Activated gamma-delta T cell treated with anti-CD3 and anti-CD28 coated beads, Interleukin-2, amount 50 U/mL, for 16 hours (primary cell): ENCODE measurements around the gene DHX30.
"Not testable (repeated sequence)": the region's sequence is repeated elsewhere in the genome, so short reads cannot be mapped to it uniquely, and the experiment has no call there.

ENCODE experiments used
- DNase-seq: peaks from one replicate; pipeline ENCODE4 v3.0.0-alpha.2; 2020; ENCODE audit warnings: low read depth

Gene DHX30

GRCh38 chr3:47802734-47803479 is at the start of gene DHX30:
Gene DHX30, plus strand, starts transcription at chr3:47803138. Its CDS starts 7,546 bp downstream, at chr3:47810684.
- DNase-seq = peak; percentile 72

GRCh38 chr3:47758261-47759025 is 44.5 kb upstream of the DHX30 start:
- no peak for DNase-seq

- DNase-seq = not testable (repeated sequence)
Measured at GRCh38 chr3:47760207-47760606, 42.7 kb upstream of the DHX30 start.

- DNase-seq = no peak
Measured at GRCh38 chr3:47761046-47761445, 41.9 kb upstream of the DHX30 start.

- no peak for DNase-seq
Measured at GRCh38 chr3:47762233-47762632, 40.7 kb upstream of the DHX30 start.

- no peak for DNase-seq
Measured at GRCh38 chr3:47766186-47766585, 36.8 kb upstream of the DHX30 start.

- DNase-seq = no peak
Measured at GRCh38 chr3:47772047-47772446, 30.9 kb upstream of the DHX30 start.

- DNase-seq = no peak
Measured at GRCh38 chr3:47772788-47773187, 30.1 kb upstream of the DHX30 start.

- DNase-seq = no peak
Measured at GRCh38 chr3:47778746-47779145, 24.2 kb upstream of the DHX30 start.

- DNase-seq = peak; percentile 48
Measured at GRCh38 chr3:47780741-47781684, 21.9 kb upstream of the DHX30 start.

GRCh38 chr3:47781685-47782445 is 21.1 kb upstream of the DHX30 start, which contains the start of gene SMARCC1:
Gene SMARCC1, minus strand, starts transcription at chr3:47781893. Its CDS starts 96 bp downstream, at chr3:47781797.
- peak; percentile 94 for DNase-seq

GRCh38 chr3:47782446-47783308 is 20.3 kb upstream of the DHX30 start:
- DNase-seq = no peak

- DNase-seq = no peak
Measured at GRCh38 chr3:47783673-47784072, 19.3 kb upstream of the DHX30 start.

GRCh38 chr3:47791193-47791855 is 11.6 kb upstream of the DHX30 start:
- no peak for DNase-seq

- DNase-seq = no peak
Measured at GRCh38 chr3:47792699-47793098, 10.2 kb upstream of the DHX30 start.

- DNase-seq = no peak
Measured at GRCh38 chr3:47794544-47794943, 8.4 kb upstream of the DHX30 start.

- no peak for DNase-seq
Measured at GRCh38 chr3:47799733-47800132, 3.2 kb upstream of the DHX30 start.

GRCh38 chr3:47803480-47804025 is 615 bp downstream of the DHX30 start:
- peak; percentile 23 for DNase-seq

- DNase-seq = no peak
Measured at GRCh38 chr3:47804577-47804976, 1.6 kb downstream of the DHX30 start.
